ENCODE measurements around the gene TRPT1.

TRPT1 gene

GRCh38 chr11:64244107-64244506 lies 18.1 kb upstream of the TRPT1 start:
- DNase-seq = no peak

- no peak for DNase-seq
Measured at GRCh38 chr11:64243236-64243854, 17.4 kb upstream of the TRPT1 start.

DNA sequence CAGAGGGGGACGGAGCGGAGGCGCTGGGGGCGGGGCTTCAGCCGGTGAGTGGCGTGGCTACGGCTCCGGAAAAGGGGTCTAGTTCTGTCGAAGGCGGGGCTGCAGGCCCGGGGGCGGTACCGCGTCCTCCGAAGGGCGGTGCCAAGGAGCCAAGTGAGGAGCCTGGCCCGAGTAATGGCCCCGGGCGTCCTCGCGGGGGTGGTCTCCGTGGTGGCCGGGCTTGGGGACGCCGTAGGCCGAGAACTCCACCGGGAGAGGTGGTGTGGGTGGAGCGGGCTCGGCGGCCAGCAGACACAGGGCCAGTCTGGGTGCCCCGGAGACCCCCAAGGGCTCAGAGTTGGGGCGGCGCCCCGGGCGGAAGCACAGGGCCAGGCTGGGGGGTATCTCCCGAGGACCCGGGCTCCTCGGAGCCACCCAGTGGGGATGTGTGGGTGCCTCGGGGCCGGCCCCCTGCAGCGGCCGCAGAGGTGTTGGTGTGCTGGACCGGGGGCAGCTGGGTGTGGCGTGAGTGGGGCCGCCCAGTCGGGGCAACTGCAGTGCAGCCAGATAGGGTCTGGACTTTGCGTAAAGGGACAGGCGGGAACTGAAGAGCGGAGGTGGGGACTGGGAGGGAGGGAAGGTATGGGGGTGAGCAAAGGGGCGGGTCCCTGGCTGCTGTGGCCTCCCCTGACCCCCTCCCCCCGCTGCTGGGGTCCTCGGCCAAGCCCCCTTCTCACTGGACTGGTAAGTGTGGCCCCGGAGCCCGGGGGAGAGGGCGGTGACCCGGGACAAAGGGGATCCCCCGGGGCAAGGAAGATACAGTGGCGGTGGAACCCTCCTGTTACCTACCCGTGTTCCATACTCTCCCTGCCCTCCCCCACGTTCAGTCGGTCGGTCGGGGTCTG lies 15.7 kb upstream of the TRPT1 start:
- no peak for DNase-seq

DNA sequence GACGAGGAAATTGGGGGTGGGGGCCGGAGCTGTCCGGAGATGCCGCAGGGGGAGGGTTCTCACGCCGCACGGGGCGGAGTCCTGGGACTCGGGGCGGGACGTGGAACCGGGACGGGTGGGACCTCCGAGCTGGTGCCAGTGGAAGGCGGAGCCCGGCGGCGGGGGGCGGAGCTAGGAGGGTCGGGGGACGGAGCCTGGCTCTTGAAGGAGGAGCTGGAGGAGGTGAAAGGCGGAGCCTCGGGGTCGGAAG lies 15.2 kb upstream of the TRPT1 start:
- peak; percentile 99 for DNase-seq

DNA sequence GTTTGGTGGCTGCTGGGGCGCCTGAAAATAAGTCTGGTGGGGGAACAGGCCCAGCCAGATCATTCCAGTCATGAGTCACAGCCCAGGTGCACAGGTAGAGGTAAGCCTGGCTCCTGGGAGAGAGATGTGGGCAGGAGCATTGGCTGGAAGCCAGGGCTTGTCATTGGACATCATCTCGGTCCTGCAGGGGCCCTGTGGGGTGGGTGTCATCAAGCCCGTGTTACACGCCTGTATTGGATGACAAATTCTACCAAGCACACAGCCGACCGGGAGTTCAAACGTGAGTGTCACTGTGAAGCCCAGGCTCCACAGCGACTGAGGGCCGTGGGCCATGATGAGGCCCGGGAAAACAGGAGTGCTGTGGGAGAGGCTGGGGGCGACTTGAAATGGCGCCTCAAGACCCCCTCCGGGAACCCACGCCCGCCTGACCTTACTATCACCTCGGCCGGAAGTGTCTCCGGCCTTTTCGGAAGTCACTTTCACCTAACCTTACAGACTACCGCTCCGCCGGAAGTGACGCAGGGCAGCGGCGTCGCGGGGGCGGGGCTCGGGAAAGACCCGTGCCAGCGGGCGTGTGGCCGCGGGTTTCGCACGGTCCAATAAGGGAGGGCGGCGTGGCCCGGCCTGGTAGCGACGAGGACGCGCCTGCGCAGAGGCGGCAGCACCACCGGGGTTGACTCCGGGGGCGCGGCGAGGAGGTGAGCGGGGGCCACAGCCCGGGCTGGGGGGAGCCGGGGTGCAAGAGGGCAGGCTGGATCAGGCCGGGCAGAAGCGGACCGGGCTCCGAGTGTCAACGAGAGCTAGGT lies 14.7 kb upstream of the TRPT1 start, which contains the start of gene FKBP2:
Gene FKBP2 (plus strand): TSS at position 661 of the 806 bp plus-strand sequence. CDS start 1,293 bp downstream, outside the sequence.
- peak; percentile 93 to 98 (median 94) for DNase-seq

GRCh38 chr11:64239662-64240434 lies 13.9 kb upstream of the TRPT1 start:
- no peak for DNase-seq

- DNase-seq = no peak
Measured at GRCh38 chr11:64238999-64239398, 13.0 kb upstream of the TRPT1 start.

DNA sequence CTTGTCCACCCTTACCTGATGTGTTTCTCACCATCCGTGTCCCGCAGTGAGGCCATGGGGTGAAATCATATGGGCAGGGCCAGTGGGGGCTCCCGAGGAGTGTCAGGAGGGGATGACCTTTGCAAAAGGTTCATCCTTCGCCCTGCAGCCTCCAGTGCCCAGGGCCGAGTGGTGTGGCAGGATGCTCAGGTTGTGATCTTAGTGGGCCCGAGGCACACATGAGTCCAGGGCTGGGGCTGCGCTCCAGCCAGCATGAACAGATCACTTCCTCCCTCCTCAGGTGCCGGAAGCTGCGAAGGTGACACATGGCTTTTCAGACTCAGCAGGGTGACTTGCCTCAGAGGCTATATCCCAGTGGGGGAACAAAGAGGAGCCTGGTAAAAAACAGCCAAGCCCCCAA lies 12.1 kb upstream of the TRPT1 start:
- no peak for DNase-seq

GRCh38 chr11:64237484-64237951 lies 11.5 kb upstream of the TRPT1 start:
- DNase-seq = no peak

- DNase-seq = no peak
Measured at GRCh38 chr11:64235437-64236161, 9.6 kb upstream of the TRPT1 start.

DNA sequence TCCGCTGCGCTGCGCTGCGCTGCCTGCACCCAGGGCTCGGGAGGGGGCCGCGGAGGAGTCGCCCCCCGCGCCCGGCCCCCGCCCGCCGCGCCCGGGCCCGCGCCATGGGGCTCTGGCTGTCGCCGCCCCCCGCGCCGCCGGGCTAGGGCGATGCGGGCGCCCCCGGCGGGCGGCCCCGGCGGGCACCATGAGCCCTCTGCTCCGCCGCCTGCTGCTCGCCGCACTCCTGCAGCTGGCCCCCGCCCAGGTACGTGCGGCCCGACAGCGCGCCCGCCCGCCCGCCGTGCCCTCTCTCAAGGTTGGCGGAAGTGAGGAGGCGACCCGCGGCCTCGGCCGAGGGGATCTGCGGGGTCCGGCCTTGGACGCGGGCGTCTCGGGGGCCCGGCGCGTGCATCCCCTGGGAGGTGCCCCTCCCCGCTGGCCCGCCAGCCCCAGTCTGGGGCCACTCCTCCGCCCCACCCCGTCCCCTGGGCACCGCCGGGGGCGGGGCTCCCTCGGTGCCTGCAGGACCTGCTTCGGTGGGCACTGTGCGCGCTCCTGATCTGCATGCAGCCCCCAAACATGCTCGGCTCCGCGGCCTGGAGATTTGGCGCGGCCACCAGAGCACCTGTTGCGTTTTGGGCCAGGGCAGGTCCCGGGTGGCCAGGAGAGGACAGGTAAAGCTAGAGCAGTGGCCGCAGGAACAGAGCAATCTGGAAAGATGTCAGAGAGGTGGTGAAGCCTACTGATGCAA lies 8.8 kb upstream of the TRPT1 start:
- DNase-seq = peak in 2 of 4 experiments; percentile 39 to 50

DNA sequence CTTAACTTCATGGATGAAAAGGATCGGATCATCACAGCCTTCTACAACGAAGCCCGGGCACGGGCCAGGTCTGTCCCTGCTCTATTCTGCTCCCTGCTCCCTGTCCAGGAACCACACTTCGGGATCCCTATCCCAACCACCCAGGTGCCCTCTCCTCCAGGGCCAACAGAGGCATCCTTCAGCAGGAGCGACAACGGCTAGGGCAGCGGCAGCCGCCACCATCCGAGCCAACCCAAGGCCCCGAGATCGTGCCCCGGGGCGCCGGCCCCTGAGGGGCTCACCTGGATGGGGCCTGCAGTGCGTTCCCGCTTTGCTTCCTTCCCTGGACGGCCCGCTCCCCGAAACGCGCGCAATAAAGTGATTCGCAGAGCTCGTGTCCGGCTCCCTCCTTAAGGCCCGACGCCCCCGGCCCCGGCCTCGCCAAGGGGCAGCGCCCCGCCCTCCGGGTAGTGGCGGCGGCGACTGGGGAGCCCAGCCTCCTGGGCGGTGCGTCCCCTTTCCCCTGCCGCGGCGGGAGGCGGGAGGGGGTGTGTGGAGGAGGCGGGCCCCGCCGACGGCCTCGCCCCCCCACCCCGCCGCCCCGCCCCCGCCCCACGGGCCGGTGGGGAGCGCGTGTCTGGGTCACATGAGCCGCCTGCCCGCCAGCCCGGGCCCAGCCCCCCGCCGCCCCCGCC lies 8.1 kb upstream of the TRPT1 start, which contains the start of gene VEGFB:
Gene VEGFB (plus strand): TSS at position 672 of the 674 bp plus-strand sequence. CDS start 250 bp downstream, outside the sequence.
- DNase-seq = peak; percentile 36 to 60 (median 44)

DNA sequence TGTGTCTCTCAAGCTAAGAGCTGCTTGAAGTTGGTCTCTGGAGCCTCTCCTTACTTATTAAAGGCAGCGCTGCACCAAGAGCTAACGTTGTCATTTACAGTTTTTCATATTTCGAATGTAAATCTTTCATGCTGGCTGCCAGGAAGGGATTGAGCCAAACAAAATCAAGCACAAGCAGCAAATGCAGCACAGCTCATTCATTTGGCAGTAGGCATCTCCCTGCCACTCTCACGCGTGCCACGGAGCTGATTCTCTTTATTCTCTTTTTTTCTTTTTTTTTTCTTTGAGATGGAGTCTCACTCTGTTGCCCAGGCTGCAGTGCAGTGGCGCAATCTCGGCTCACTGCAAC lies 7.0 kb upstream of the TRPT1 start:
- no peak for DNase-seq

DNA sequence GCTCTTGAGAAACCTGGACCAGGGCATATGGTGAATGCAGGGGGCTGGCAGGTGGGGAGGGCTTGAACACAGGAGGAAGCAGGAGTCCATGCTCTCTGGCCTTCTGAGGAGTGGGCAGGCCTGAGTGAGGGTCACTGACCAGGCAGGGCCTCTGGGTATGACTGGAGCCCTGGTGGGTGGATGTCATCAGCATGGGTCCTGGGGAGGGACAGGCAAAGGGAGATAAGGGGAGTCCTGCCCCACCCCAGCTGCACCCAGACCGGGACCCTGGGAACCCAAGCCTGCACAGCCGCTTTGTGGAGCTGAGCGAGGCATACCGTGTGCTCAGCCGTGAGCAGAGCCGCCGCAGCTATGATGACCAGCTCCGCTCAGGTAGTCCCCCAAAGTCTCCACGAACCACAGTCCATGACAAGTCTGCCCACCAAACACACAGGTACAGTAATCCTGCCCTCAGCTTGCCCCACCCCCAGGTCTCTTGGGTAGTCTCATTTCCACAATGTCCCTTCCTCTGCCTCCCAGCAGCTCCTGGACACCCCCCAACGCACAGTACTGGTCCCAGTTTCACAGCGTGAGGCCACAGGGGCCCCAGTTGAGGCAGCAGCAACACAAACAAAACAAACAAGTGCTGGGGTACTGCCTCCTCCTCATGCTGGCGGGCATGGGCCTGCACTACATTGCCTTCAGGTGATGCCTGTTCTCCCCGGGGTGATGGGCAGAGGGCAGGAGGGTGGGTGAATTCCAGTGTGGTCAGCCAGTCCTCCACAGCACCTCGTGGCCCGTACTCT lies 6.4 kb upstream of the TRPT1 start:
- DNase-seq = no peak

DNA sequence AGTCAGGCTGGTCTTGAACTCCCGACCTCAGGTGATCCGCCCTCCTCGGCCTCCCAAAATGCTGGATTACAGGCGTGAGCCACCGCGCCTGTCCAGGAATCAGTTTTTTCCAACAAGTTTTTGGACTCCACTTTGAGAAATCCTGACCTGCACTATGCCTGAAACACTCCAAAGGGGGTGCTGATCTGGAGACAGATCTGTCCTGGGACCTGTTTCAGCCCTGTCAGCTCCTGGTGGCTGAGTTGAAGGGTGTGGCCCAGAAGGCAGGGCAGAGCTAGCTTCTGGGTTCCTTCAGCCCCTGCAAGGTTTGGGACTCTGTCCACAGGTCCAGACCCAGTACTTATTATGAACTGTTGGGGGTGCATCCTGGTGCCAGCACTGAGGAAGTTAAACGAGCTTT lies 5.6 kb upstream of the TRPT1 start:
- DNase-seq = no peak

DNA sequence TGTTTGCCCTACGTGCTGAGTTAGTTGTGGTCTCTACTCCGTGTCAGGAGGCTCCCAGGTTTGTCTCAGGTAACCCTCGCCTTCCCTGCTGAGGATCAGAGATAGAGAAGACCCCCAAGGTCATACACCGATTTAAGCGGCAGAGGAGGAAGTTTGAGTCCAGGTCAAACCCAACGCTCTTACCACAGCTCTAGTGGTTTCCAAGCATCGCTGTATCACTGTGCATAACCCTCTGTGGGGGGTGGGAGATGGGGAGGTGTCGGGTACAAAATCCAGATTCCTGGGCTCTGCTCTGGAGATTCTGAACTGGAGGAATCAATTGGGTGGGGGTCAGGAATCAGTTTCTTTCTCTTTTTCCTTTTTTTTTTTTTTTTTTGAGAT lies 5.0 kb upstream of the TRPT1 start:
- no peak for DNase-seq

DNA sequence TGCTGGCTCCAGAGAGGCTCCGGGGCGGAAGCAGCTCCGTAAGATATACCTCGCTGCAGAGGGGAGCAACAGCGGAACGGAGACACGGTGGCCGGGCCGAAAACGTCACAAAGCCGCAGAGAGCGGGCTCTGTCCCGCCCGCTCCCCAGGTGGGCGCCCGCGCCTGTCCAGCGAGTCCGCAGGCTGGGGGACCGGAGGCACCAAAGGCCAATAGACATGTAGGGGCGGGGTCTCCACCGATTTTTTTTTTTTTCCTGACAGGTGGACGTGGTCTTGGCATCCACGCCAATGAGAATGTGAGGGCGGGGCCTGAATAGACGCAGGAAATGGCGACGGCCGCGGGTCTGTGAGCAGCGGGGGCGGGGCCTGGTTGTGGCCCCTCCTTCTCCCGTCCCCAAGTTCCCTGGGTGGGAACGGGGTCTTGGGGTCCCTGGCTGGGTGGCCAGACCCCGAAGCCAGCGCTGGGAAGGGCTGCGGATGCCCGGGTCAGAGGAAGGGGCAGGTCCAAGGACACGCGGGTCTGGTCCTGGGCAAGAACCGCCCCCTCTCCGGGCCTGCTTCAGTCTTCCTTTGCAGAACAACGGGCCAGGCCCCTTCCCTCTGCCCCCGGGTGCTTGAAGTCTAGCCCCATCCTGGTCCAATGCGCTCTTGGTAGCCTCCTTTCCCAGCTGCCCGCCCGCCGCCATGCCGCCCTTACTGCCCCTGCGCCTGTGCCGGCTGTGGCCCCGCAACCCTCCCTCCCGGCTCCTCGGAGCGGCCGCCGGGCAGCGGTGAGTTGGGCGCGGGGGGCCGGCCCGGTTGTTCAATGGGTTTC lies 4.4 kb upstream of the TRPT1 start, which contains the start of gene DNAJC4:
Gene DNAJC4 (plus strand): TSS at position 378 of the 814 bp plus-strand sequence. CDS start 307 bp downstream, at position 685.
- DNase-seq = peak; percentile 64 to 72 (median 68)

GRCh38 chr11:64229744-64230170 lies 3.8 kb upstream of the TRPT1 start:
- DNase-seq = no peak

Measured in activated CD4-positive, CD25-positive, alpha-beta regulatory T cell (primary cell).